Hepatocyte (in vitro differentiated cells): Measurements from ENCODE around the gene WDFY1. TPM values are rescaled to one million over a fixed set of nuclear protein-coding genes. Genes with fewer than 3 reads are reported as not detected.

Experiments
- DNase-seq: peaks from one replicate; pipeline ENCODE4 v3.0.0-alpha.2; 2016; ENCODE audit warnings: low spot score
- H2AFZ ChIP-seq: fragments of 200-600 bp; sonication (generic); 2 replicates; pipeline ENCODE4 v1.6.0; 2016; ENCODE audit warnings: antibody characterized with exemption, mild to moderate bottlenecking
- H3K27ac ChIP-seq: fragments of 200-600 bp; sonication (generic); 2 replicates; pipeline ENCODE4 v1.5.1; 2016; ENCODE audit warnings: mild to moderate bottlenecking
- H3K27me3 ChIP-seq: fragments of 200-600 bp; sonication (generic); 2 replicates; pipeline ENCODE4 v1.6.1; 2016
- H3K36me3 ChIP-seq: fragments of 200-600 bp; sonication (generic); replicated peaks from 2 replicates; pipeline ENCODE4 v1.5.1; 2016; ENCODE audit warnings: low read depth; ENCODE audit not compliant: insufficient read depth
- H3K4me1 ChIP-seq: fragments of 200-600 bp; sonication (generic); 2 replicates; pipeline ENCODE4 v1.5.1; 2016; ENCODE audit warnings: mild to moderate bottlenecking, moderate library complexity; ENCODE audit not compliant: insufficient read depth
- H3K4me2 ChIP-seq: fragments of 200-600 bp; sonication (generic); 2 replicates; pipeline ENCODE4 v1.6.0; 2016
- H3K4me3 ChIP-seq: fragments of 200-600 bp; sonication (generic); 2 replicates; pipeline ENCODE4 v1.5.1; 2016; ENCODE audit warnings: mild to moderate bottlenecking
- H3K79me2 ChIP-seq: fragments of 200-600 bp; sonication (generic); 2 replicates; pipeline ENCODE4 v1.6.0; 2017; ENCODE audit warnings: mild to moderate bottlenecking
- H3K9me2 ChIP-seq: fragments of 200-600 bp; sonication (generic); replicated peaks from 2 replicates; pipeline ENCODE4 v1.6.0; 2017; ENCODE audit warnings: mild to moderate bottlenecking; ENCODE audit not compliant: insufficient read depth
- H3K9me3 ChIP-seq: fragments of 200-600 bp; sonication (generic); 2 replicates; pipeline ENCODE4 v1.5.1; 2016; ENCODE audit warnings: low read depth, mild to moderate bottlenecking
- H4K20me1 ChIP-seq: fragments of 200-600 bp; sonication (generic); 2 replicates; pipeline ENCODE4 v1.6.0; 2016; ENCODE audit warnings: mild to moderate bottlenecking; ENCODE audit not compliant: insufficient read depth, poor library complexity, severe bottlenecking
- CTCF ChIP-seq: fragments of 200-600 bp; sonication (generic); IDR thresholded peaks from 2 replicates; pipeline ENCODE4 v1.5.1; 2016; ENCODE audit warnings: antibody characterized with exemption, mild to moderate bottlenecking; ENCODE audit not compliant: poor library complexity
- EZH2 ChIP-seq: fragments of 200-600 bp; sonication (generic); IDR thresholded peaks from 2 replicates; pipeline ENCODE4 v1.6.1; 2016; ENCODE audit warnings: antibody characterized with exemption, mild to moderate bottlenecking, borderline replicate concordance
- EZH2phosphoT487 ChIP-seq: fragments of 200-600 bp; sonication (generic); IDR thresholded peaks from one replicate; pipeline ENCODE4 v1.6.1; 2018; ENCODE audit warnings: antibody characterized with exemption, mild to moderate bottlenecking, low read depth, moderate library complexity; ENCODE audit not compliant: unreplicated experiment, severe bottlenecking
- WGBS: methylation state at CpG from one replicate; pipeline ENCODE4 v1.1.6; 2016; ENCODE audit warnings: low lambda C conversion rate; ENCODE audit errors: missing lambda C conversion rate; 5-methylcytosine and 5-hydroxymethylcytosine counted together
- polyA plus RNA-seq: library from polyadenylated mRNA; unstranded; fragments of >200 nt; fragmentation: Nextera tagmentation; extraction: Ambion mirVana; gene quantifications from 2 replicates; pipeline ENCODE4 v1.2.1, GENCODE V29; 2016
- total RNA-seq: library from RNA; depleted of rRNA; stranded (reverse); fragments of >200 nt; gene quantifications from 2 replicates; pipeline ENCODE4 v1.2.3, GENCODE V29; 2014

Gene WDFY1
- total and polyA plus RNA-seq, 2 experiments from 2014 or later, result 45.6 to 68.3 TPM

- 80% methylated on average over 3 of the region's 3 CpGs for WGBS
- Histone ChIP-seq H4K20me1 (no peaks in the 10 kb centered on the region), H3K36me3 (no peaks in the 10 kb centered on the region), H2AFZ (no peak overlapping the region), H3K27me3 (no peaks in the 10 kb centered on the region), H3K4me3 (no peak overlapping the region), H3K4me1 (no peaks in the 10 kb centered on the region), H3K9me2 (no peaks in the 10 kb centered on the region), H3K27ac (no peak overlapping the region), H3K4me2 (no peak overlapping the region), H3K9me3 (no peaks in the 10 kb centered on the region), H3K79me2 (no peaks in the 10 kb centered on the region)
- no peak for DNase-seq
- TF ChIP-seq CTCF (no peak), EZH2phosphoT487 (no peak), EZH2 (no peak)
Observed at GRCh38 chr2:223976635-223977226, 31.6 kb upstream of the WDFY1 start.

- Histone ChIP-seq H3K36me3 (no peaks in the 10 kb centered on the region), H3K27ac (no peak overlapping the region), H3K9me2 (no peaks in the 10 kb centered on the region), H3K27me3 (no peaks in the 10 kb centered on the region), H3K4me1 (no peaks in the 10 kb centered on the region), H3K4me2 (no peak overlapping the region), H3K79me2 (no peaks in the 10 kb centered on the region), H3K4me3 (no peak overlapping the region), H3K9me3 (no peaks in the 10 kb centered on the region), H4K20me1 (no peaks in the 10 kb centered on the region), H2AFZ (no peak overlapping the region)
- no peak for DNase-seq
- TF ChIP-seq EZH2phosphoT487, result no peak
- TF ChIP-seq CTCF, result no peak
- TF ChIP-seq EZH2, result no peak
- 100% methylated on average over 3 of the region's 3 CpGs for WGBS
Observed at GRCh38 chr2:223973606-223974005, 28.5 kb upstream of the WDFY1 start.

GRCh38 chr2:223972656-223973102 is 27.5 kb upstream of the WDFY1 start:
- Histone ChIP-seq H3K9me3 (no peaks in the 10 kb centered on the region), H3K9me2 (no peaks in the 10 kb centered on the region), H3K4me1 (no peaks in the 10 kb centered on the region), H3K4me3 (no peak overlapping the region), H2AFZ (no peak overlapping the region), H3K27ac (no peak overlapping the region), H4K20me1 (no peaks in the 10 kb centered on the region), H3K79me2 (no peaks in the 10 kb centered on the region), H3K36me3 (no peaks in the 10 kb centered on the region), H3K27me3 (no peaks in the 10 kb centered on the region), H3K4me2 (no peak overlapping the region)
- 80% methylated on average over 7 of the region's 7 CpGs for WGBS
- DNase-seq, result no peak
- no peak for TF ChIP-seq EZH2
- no peak for TF ChIP-seq EZH2phosphoT487

- Histone ChIP-seq H3K9me3 (no peaks in the 10 kb centered on the region), H3K9me2 (no peaks in the 10 kb centered on the region), H3K4me3 (no peak overlapping the region), H3K27ac (no peak overlapping the region), H3K4me2 (no peak overlapping the region), H3K4me1 (no peaks in the 10 kb centered on the region), H2AFZ (no peak overlapping the region), H3K79me2 (no peaks in the 10 kb centered on the region), H3K27me3 (no peaks in the 10 kb centered on the region), H4K20me1 (no peaks in the 10 kb centered on the region), H3K36me3 (no peaks in the 10 kb centered on the region)
- DNase-seq, result no peak
- WGBS, result 88% methylated on average over 5 of the region's 5 CpGs
- no peak for TF ChIP-seq EZH2
- TF ChIP-seq EZH2phosphoT487, result no peak
- TF ChIP-seq CTCF, result no peak
Observed at GRCh38 chr2:223971731-223972130, 26.6 kb upstream of the WDFY1 start.
